PC-9 (cell line): ENCODE measurements around the gene MYO1F. TPM values are rescaled to one million over a fixed set of nuclear protein-coding genes. Genes with fewer than 3 reads are reported as not detected.

Experiments
- BruUV-seq: library from RNA; stranded (reverse); fragments of 400-500 nt; replicated peaks from 2 replicates; lab custom pipeline; 2021; lab: Mats Ljungman, UMichigan
- CTCF ChIA-PET: fragments of 300-600 bp; sonication (Branson Sonifier 250); formaldehyde crosslinking; loops from one replicate; lab custom pipeline; 2022; ENCODE audit warnings: antibody characterized with exemption; lab: Charles Lee
- POLR2A ChIA-PET: fragments of 300-600 bp; sonication (Branson Sonifier 250); formaldehyde crosslinking; loops from one replicate; lab custom pipeline; 2022; ENCODE audit warnings: antibody characterized with exemption; ENCODE audit not compliant: unreplicated experiment; lab: Charles Lee
- DNase-seq, 2 experiments: peaks; one replicate each; pipeline versions ENCODE4 v3.0.0 to v3.0.0-alpha.2; 2015 to 2022; ENCODE audit warnings: mixed read lengths in 1 of 2
- H2AFZ ChIP-seq: fragments of 200-600 bp; sonication (generic); 2 replicates; pipeline ENCODE4 v1.8.1; 2017; ENCODE audit warnings: antibody characterized with exemption
- H3F3A ChIP-seq: fragments of 200-600 bp; sonication (generic); 2 replicates; pipeline ENCODE4 v1.8.1; 2017; ENCODE audit warnings: antibody characterized with exemption, mild to moderate bottlenecking, low read depth; ENCODE audit not compliant: insufficient read depth
- H3K27ac ChIP-seq: fragments of 200-600 bp; sonication (generic); 2 replicates; pipeline ENCODE4 v1.6.1; 2016; ENCODE audit warnings: mixed run types
- H3K27me3 ChIP-seq: fragments of 200-600 bp; sonication (generic); 2 replicates; pipeline ENCODE4 v1.6.1; 2016; ENCODE audit warnings: low read depth, mixed run types; ENCODE audit not compliant: insufficient read depth
- H3K36me3 ChIP-seq: fragments of 200-600 bp; sonication (generic); 2 replicates; pipeline ENCODE4 v1.6.1; 2016; ENCODE audit warnings: low read depth, mixed run types
- H3K4me1 ChIP-seq: fragments of 200-600 bp; sonication (generic); replicated peaks from 2 replicates; pipeline ENCODE4 v1.6.1; 2016; ENCODE audit warnings: mixed run types; ENCODE audit not compliant: insufficient read depth
- H3K4me2 ChIP-seq: fragments of 200-600 bp; sonication (generic); 2 replicates; pipeline ENCODE4 v1.6.1; 2017; ENCODE audit warnings: mixed run types
- H3K4me3 ChIP-seq: fragments of 200-600 bp; sonication (generic); 2 replicates; pipeline ENCODE4 v1.6.1; 2016; ENCODE audit warnings: mixed run types
- H3K79me2 ChIP-seq: fragments of 200-600 bp; sonication (generic); 2 replicates; pipeline ENCODE4 v1.6.1; 2017; ENCODE audit warnings: low read depth, mixed run types
- H3K9me2 ChIP-seq: fragments of 200-600 bp; sonication (generic); 2 replicates; pipeline ENCODE4 v1.8.1; 2017; ENCODE audit warnings: mild to moderate bottlenecking; ENCODE audit not compliant: insufficient read depth
- H3K9me3 ChIP-seq: fragments of 200-600 bp; sonication (generic); 2 replicates; pipeline ENCODE4 v1.8.1; 2016; ENCODE audit warnings: low read depth; ENCODE audit not compliant: insufficient read depth
- H4K20me1 ChIP-seq: fragments of 200-600 bp; sonication (generic); 2 replicates; pipeline ENCODE4 v1.8.1; 2017; ENCODE audit not compliant: insufficient read depth
- EZH2 ChIP-seq: fragments of 200-600 bp; sonication (generic); IDR thresholded peaks from 2 replicates; pipeline ENCODE4 v1.8.0; 2017; ENCODE audit warnings: antibody characterized with exemption, low read depth
- intact Hi-C: fragments of 100-400 bp; cut with micrococcal nuclease; formaldehyde crosslinking; loops from one replicate; pipeline ENCODE4 v1.10.0; 2022; ENCODE audit not compliant: unreplicated experiment
- total RNA-seq: library from RNA; stranded (reverse); gene quantifications from 2 replicates; pipeline ENCODE4 v1.2.3, GENCODE V29; 2021
- TF ChIP-seq, protein P1 (sequence below): fragments of 200-600 bp; sonication (generic); conservative IDR thresholded peaks from 2 replicates; pipeline ENCODE4 v1.6.1; 2017; ENCODE audit warnings: mixed run types, antibody characterized with exemption, mild to moderate bottlenecking, moderate library complexity

The MYO1F gene
- total RNA-seq, 1 experiment from 2014 or later = 1.3 TPM

DNA sequence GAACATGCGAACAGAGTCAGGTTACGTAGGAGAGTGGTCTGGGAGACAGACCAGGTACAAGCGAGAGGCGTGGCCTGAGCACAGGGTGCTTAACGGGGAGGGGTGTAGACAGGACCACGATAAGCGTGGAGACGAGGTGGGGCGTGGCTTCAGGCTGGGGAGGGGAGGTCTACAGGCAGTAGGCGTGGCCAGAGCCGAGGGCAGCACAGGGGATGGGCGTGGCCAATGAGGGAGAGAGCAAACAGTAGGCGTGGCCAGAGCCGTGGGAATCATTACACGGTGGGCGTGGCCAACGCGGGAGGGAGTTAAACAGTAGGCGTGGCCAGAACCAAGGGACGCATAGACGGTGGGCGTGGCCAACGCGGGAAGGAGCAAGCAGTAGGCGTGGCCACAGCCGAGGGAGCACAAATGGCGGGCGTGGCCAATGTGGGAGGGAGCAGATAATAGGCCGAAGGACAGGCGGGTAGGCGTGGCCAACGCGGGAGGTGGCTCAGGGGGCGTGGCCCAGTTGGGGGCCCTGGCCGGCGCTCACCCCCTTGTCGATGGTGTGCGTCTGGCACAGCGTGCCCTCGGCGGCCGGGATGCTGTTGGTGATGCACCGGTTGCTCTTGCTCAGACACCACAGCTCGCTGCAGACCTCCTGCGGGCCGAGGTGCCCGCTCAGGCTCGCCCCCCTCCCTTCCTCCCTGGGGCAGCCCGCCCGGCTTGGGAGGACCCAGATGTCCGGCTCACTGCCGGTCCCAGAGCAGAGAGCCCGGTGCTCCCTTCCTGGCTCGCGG is 15.2 kb upstream of the MYO1F start:
- BruUV-seq = no TSS peak
- H3K9me3 ChIP-seq = peaks cover 7% of the 10 kb centered on the region
- H3K9me2 ChIP-seq = no peaks in the 10 kb centered on the region
- DNase-seq = peak in 1 of 2 experiments; percentile 41
- no peak overlapping the region for H3K4me3 ChIP-seq
- TF ChIP-seq EZH2 = no peak
- TF ChIP-seq, protein P1, sequence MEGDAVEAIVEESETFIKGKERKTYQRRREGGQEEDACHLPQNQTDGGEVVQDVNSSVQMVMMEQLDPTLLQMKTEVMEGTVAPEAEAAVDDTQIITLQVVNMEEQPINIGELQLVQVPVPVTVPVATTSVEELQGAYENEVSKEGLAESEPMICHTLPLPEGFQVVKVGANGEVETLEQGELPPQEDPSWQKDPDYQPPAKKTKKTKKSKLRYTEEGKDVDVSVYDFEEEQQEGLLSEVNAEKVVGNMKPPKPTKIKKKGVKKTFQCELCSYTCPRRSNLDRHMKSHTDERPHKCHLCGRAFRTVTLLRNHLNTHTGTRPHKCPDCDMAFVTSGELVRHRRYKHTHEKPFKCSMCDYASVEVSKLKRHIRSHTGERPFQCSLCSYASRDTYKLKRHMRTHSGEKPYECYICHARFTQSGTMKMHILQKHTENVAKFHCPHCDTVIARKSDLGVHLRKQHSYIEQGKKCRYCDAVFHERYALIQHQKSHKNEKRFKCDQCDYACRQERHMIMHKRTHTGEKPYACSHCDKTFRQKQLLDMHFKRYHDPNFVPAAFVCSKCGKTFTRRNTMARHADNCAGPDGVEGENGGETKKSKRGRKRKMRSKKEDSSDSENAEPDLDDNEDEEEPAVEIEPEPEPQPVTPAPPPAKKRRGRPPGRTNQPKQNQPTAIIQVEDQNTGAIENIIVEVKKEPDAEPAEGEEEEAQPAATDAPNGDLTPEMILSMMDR = no peak
- H3K4me2 ChIP-seq = no peak overlapping the region
- ChIA-PET CTCF (no interaction called here), POLR2A (interaction anchor here (0.5 to 0.7 kb wide), 3 partner anchors 45 to 649 kb away, joined by 3 to 7 read pairs (median 4); partner anchors contain the start of gene TIMM44)
- no peak overlapping the region for H3K27ac ChIP-seq
- H4K20me1 ChIP-seq = no peaks in the 10 kb centered on the region; the same call in 1 of the 2 replicates
- no peak overlapping the region for H2AFZ ChIP-seq
- no peaks in the 10 kb centered on the region for H3K4me1 ChIP-seq
- H3K27me3 ChIP-seq = peaks cover 77% of the 10 kb centered on the region
- H3K36me3 ChIP-seq = no peaks in the 10 kb centered on the region
- H3K79me2 ChIP-seq = no peaks in the 10 kb centered on the region
- peaks cover 4% of the 10 kb centered on the region; the same call in 1 of the 2 replicates for H3F3A ChIP-seq
- intact Hi-C loops = no loop called here

- Histone ChIP-seq H3K9me3 (peaks cover 7% of the 10 kb centered on the region), H3F3A (peaks cover 4% of the 10 kb centered on the region; the same call in 1 of the 2 replicates), H3K79me2 (no peaks in the 10 kb centered on the region), H3K4me1 (no peaks in the 10 kb centered on the region), H3K4me2 (no peak overlapping the region), H3K36me3 (no peaks in the 10 kb centered on the region), H3K27ac (no peak overlapping the region), H3K4me3 (no peak overlapping the region), H3K9me2 (no peaks in the 10 kb centered on the region), H2AFZ (no peak overlapping the region), H4K20me1 (no peaks in the 10 kb centered on the region; the same call in 1 of the 2 replicates), H3K27me3 (peaks cover 60% of the 10 kb centered on the region)
- no peak for DNase-seq
- BruUV-seq = no TSS peak
- intact Hi-C loops = no loop called here
- CTCF ChIA-PET = no interaction called here
- POLR2A ChIA-PET = no interaction called here
- no peak for TF ChIP-seq EZH2
- TF ChIP-seq, protein P1 = no peak
Measured at GRCh38 chr19:8589177-8589714, 12.0 kb upstream of the MYO1F start.

- Histone ChIP-seq H3F3A (peaks cover 23% of the 10 kb centered on the region), H3K4me2 (no peak overlapping the region), H3K27ac (no peak overlapping the region), H3K4me3 (no peak overlapping the region), H3K9me2 (no peaks in the 10 kb centered on the region), H3K4me1 (peaks cover 11% of the 10 kb centered on the region), H3K9me3 (no peaks in the 10 kb centered on the region), H4K20me1 (no peaks in the 10 kb centered on the region; the same call in 1 of the 2 replicates), H3K36me3 (no peaks in the 10 kb centered on the region), H3K79me2 (no peaks in the 10 kb centered on the region), H3K27me3 (peaks cover 50% of the 10 kb centered on the region), H2AFZ (no peak overlapping the region)
- no TSS peak for BruUV-seq
- DNase-seq = peak in 1 of 2 experiments; percentile 56
- intact Hi-C loops = no loop called here
- TF ChIP-seq EZH2 = no peak
- TF ChIP-seq, protein P1 = peak; percentile 92
- ChIA-PET POLR2A (no interaction called here), CTCF (interaction anchor here (1.0 kb wide), 1 partner anchor 28 kb away, joined by 3 read pairs; no protein-coding TSS in a partner anchor)
Measured at GRCh38 chr19:8585894-8586750, 8.9 kb upstream of the MYO1F start.
